Left ventricle myocardium superior (tissue), 1 donor: ENCODE data around the gene TMPRSS6. TPM values are rescaled to one million over a fixed set of nuclear protein-coding genes. Genes with fewer than 3 reads are reported as not detected.

Source experiments
- ATAC-seq: fragments of 200-7000 bp; cut with Tn5 transposase; one replicate; pipeline ENCODE4 v1.9.1; 2020; ENCODE audit warnings: mild to moderate bottlenecking, moderate library complexity
- DNase-seq: peaks from one replicate; pipeline ENCODE4 v3.0.0-alpha.2; 2020
- intact Hi-C: fragments of 100-400 bp; cut with micrococcal nuclease; formaldehyde crosslinking; loops from one replicate; pipeline ENCODE4 v1.11.0; 2022
- long read RNA-seq: library from polyadenylated mRNA; unstranded; transcript quantifications from one replicate; pipeline ENCODE4 v2.0.0, GENCODE V29; 2021
- total RNA-seq: library from RNA; stranded (reverse); fragmentation: NEBNext Ultra II Directional; extraction: Animal tissue kit (Norgen Biotek cat#: 25700); gene quantifications from one replicate; pipeline ENCODE4 v1.2.1, GENCODE V29; 2021
- donor health status: DM: no; HTN: yes; CAD: no; lungs with severe emphysema.

TMPRSS6 gene
- not detected for total RNA-seq
- long read RNA-seq = 0 reads

- intact Hi-C loops = no loop called here
- ATAC-seq = no peak
- no peak for DNase-seq
Measured at GRCh38 chr22:37109242-37109917, at the start of gene TMPRSS6. Gene TMPRSS6 (minus strand): TSS chr22:37109713. CDS start chr22:37103417, 6,296 bp downstream.

- ATAC-seq = no peak
- intact Hi-C loops = no loop called here
- DNase-seq = no peak
Measured at GRCh38 chr22:37158963-37159290, 49.4 kb upstream of the TMPRSS6 start.

GRCh38 chr22:37157516-37158285 lies 48.2 kb upstream of the TMPRSS6 start:
- DNase-seq = no peak
- no peak for ATAC-seq
- intact Hi-C loops = no loop called here

GRCh38 chr22:37156686-37157435 lies 47.3 kb upstream of the TMPRSS6 start:
- no peak for ATAC-seq
- DNase-seq = no peak
- intact Hi-C loops = no loop called here

GRCh38 chr22:37155971-37156370 lies 46.5 kb upstream of the TMPRSS6 start:
- intact Hi-C loops = no loop called here
- no peak for DNase-seq
- ATAC-seq = no peak

GRCh38 chr22:37154925-37155712 lies 45.6 kb upstream of the TMPRSS6 start:
- intact Hi-C loops = no loop called here
- DNase-seq (no peak), ATAC-seq (no peak)

GRCh38 chr22:37153901-37154300 lies 44.4 kb upstream of the TMPRSS6 start:
- intact Hi-C loops = no loop called here
- no peak for ATAC-seq
- DNase-seq = no peak

- ATAC-seq (no peak), DNase-seq (no peak)
- intact Hi-C loops = no loop called here
Measured at GRCh38 chr22:37151401-37151800, 41.9 kb upstream of the TMPRSS6 start.

GRCh38 chr22:37150701-37151100 lies 41.2 kb upstream of the TMPRSS6 start:
- ATAC-seq = no peak
- intact Hi-C loops = no loop called here
- DNase-seq = no peak

- ATAC-seq = no peak
- no peak for DNase-seq
- intact Hi-C loops = no loop called here
Measured at GRCh38 chr22:37148742-37149665, 39.5 kb upstream of the TMPRSS6 start.

GRCh38 chr22:37148031-37148651 lies 38.6 kb upstream of the TMPRSS6 start:
- no peak for DNase-seq
- intact Hi-C loops = no loop called here
- ATAC-seq = no peak

- ATAC-seq (no peak), DNase-seq (no peak)
- intact Hi-C loops = no loop called here
Measured at GRCh38 chr22:37147186-37147990, 37.9 kb upstream of the TMPRSS6 start.

- DNase-seq (no peak), ATAC-seq (no peak)
- intact Hi-C loops = no loop called here
Measured at GRCh38 chr22:37146507-37147180, 37.1 kb upstream of the TMPRSS6 start.

GRCh38 chr22:37146051-37146385 lies 36.5 kb upstream of the TMPRSS6 start:
- intact Hi-C loops = no loop called here
- no peak for DNase-seq
- no peak for ATAC-seq

GRCh38 chr22:37145180-37146050 lies 35.9 kb upstream of the TMPRSS6 start:
- no peak for ATAC-seq
- no peak for DNase-seq
- intact Hi-C loops = no loop called here

GRCh38 chr22:37144180-37144554 lies 34.7 kb upstream of the TMPRSS6 start:
- ATAC-seq (no peak), DNase-seq (no peak)
- intact Hi-C loops = no loop called here
